Mucosa of descending colon (tissue), 3 donors: Measurements from ENCODE around the gene ATP13A1. TPM values are rescaled to one million over a fixed set of nuclear protein-coding genes. Genes with fewer than 3 reads are reported as not detected.

ENCODE experiments used
- ATAC-seq: fragments of 200-7000 bp; cut with Tn5 transposase; one replicate; pipeline ENCODE4 v1.9.1; 2020; ENCODE audit warnings: mild to moderate bottlenecking, moderate library complexity
- DNase-seq, 3 donors: peaks; one replicate each; pipeline ENCODE4 v3.0.0-alpha.2; 2020
- H3K36me3 ChIP-seq: fragments of 200-600 bp; one replicate; pipeline ENCODE4 v1.8.0; 2021; ENCODE audit warnings: low read depth, mild to moderate bottlenecking
- H3K4me1 ChIP-seq: fragments of 200-600 bp; one replicate; pipeline ENCODE4 v1.8.0; 2021; ENCODE audit warnings: low read depth, mild to moderate bottlenecking
- H3K4me3 ChIP-seq: fragments of 200-600 bp; one replicate; pipeline ENCODE4 v1.8.0; 2021; ENCODE audit warnings: mild to moderate bottlenecking
- H3K9me3 ChIP-seq: fragments of 200-600 bp; one replicate; pipeline ENCODE4 v1.8.0; 2021; ENCODE audit warnings: mild to moderate bottlenecking
- intact Hi-C, 2 donors: fragments of 100-400 bp; cut with DNase I in 1 of 2; cut with micrococcal nuclease in 1 of 2; formaldehyde crosslinking; loops; one replicate each; pipeline versions ENCODE4 v1.11.0 to v1.11.1; 2022; cut with DNase I, micrococcal nuclease
- total RNA-seq, 3 donors: library from RNA; stranded (reverse); fragmentation: NEBNext Ultra II Directional in 2 of 3; extraction: Animal tissue kit (Norgen Biotek cat#: 25700) in 2 of 3; gene quantifications; one replicate each; pipeline versions ENCODE4 v1.2.1 to v1.2.4, GENCODE V29; 2021 to 2023
- TF ChIP-seq, protein P1 (sequence below): fragments of 200-600 bp; IDR thresholded peaks from one replicate; pipeline ENCODE4 v1.8.0; 2022; ENCODE audit warnings: antibody characterized with exemption, mild to moderate bottlenecking
- donor health status: DM: no; HTN: no; CAD: no; lungs with moderate emphysema.
- donor health status: DM: no; HTN: no; CAD: no.
- donor health status: DM: no; HTN: yes; CAD: no.

ATP13A1 gene
- total RNA-seq, 3 donors from 2014 or later, result 56.1 to 71.9 (median 58.1) TPM

DNA sequence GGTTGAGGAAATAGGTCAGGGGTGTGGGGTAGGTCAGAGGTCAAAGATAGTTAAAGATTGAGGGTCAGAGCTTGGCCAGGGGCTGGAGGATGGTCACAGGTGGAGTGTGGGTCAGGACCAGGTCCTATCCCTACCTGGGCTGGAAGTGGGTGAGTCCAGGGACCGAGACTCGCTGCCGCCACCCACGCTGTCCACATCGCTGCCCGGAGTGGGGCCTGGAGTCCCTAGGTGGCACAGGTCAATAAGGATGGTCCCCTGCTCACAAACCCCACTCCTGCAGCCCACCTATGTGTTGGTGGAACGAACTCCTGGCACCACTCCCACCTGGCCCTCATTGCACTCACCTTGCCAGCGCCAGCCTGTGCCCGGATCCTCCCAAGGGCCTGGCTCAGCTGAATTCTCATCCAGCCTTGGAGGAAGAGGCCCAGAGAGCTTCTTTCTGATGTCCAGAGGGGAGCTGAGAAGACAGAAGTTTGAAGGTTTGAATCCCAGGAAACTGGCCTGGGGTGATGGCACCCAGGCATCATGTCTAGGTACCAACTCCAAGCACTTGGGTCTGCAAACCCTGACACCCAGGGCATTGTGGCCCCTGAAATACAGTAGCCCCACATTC, 26.8 kb downstream of the ATP13A1 start:
- Histone ChIP-seq H3K4me1 (no peaks in the 10 kb centered on the region), H3K9me3 (no peaks in the 10 kb centered on the region), H3K36me3 (no peaks in the 10 kb centered on the region), H3K4me3 (no peak overlapping the region)
- intact Hi-C loops, result no loop called here
- DNase-seq (no peak), ATAC-seq (no peak)
- TF ChIP-seq, protein P1, sequence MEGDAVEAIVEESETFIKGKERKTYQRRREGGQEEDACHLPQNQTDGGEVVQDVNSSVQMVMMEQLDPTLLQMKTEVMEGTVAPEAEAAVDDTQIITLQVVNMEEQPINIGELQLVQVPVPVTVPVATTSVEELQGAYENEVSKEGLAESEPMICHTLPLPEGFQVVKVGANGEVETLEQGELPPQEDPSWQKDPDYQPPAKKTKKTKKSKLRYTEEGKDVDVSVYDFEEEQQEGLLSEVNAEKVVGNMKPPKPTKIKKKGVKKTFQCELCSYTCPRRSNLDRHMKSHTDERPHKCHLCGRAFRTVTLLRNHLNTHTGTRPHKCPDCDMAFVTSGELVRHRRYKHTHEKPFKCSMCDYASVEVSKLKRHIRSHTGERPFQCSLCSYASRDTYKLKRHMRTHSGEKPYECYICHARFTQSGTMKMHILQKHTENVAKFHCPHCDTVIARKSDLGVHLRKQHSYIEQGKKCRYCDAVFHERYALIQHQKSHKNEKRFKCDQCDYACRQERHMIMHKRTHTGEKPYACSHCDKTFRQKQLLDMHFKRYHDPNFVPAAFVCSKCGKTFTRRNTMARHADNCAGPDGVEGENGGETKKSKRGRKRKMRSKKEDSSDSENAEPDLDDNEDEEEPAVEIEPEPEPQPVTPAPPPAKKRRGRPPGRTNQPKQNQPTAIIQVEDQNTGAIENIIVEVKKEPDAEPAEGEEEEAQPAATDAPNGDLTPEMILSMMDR, result no peak

DNA sequence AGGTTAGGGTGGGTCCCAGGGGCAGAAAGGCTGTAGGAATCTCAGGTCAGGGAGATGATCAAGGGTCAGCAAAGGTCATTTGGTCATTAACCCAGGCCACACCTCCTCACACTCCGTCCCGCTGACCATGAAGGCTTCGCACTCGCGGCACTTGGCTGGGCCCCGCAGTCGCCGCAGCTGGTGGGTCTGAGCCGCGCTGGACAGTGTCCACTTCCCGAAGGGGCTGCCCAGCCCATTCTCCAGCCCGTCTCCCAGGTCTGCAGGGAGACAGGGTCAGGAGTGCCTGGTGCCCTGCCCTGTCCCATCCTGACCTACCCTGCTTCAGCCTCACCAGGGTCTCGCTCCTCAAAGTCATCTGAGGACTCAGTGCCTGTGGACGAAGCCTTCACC, 28.2 kb downstream of the ATP13A1 start:
- ATAC-seq (no peak), DNase-seq (no peak)
- H3K36me3 ChIP-seq, result no peaks in the 10 kb centered on the region
- TF ChIP-seq, protein P1, result no peak
- no peaks in the 10 kb centered on the region for H3K9me3 ChIP-seq
- intact Hi-C loops, result no loop called here
- no peak overlapping the region for H3K4me3 ChIP-seq
- H3K4me1 ChIP-seq, result no peaks in the 10 kb centered on the region

DNA sequence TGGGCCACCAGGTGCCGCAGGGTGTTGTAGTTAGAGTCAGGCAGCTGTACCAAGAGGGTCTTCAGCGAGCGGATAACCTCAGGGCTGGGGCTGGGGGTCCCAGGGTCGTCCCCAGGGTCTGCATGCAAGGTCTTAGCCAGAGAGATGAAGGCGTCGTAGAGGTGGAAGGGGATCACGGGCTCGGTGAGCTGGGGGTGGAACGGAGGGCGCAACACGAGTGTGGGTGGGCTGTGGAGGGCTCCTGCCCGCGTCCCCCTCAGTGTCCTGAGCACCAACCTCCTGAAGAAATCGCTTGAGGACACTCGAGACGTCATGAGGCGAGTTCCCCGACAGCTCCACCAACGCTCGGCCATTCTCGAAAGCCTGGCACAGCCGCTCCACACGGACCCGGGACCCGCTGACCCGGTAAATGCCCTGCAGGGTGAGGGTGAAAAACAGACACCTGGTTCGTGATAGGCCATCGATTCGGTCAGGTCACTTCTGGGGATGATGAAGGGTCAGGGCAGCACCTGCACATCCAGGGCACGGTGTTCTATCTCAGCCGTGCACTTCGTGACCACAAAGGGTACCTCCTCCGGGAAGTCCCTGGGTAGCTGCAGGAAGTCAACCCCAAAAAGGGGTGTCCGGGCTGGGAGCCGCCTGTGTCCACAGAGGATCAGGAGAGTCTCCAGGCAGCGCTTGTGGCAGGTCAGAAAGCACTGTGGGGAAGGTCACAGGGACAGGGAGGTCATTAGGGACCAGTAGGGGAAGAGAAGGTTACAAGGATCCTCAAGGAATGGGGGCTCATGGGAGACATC, 28.8 kb downstream of the ATP13A1 start:
- DNase-seq (no peak), ATAC-seq (no peak)
- TF ChIP-seq, protein P1, result no peak
- Histone ChIP-seq H3K4me1 (no peaks in the 10 kb centered on the region), H3K9me3 (no peaks in the 10 kb centered on the region), H3K36me3 (no peaks in the 10 kb centered on the region), H3K4me3 (no peak overlapping the region)
- intact Hi-C loops, result no loop called here

DNA sequence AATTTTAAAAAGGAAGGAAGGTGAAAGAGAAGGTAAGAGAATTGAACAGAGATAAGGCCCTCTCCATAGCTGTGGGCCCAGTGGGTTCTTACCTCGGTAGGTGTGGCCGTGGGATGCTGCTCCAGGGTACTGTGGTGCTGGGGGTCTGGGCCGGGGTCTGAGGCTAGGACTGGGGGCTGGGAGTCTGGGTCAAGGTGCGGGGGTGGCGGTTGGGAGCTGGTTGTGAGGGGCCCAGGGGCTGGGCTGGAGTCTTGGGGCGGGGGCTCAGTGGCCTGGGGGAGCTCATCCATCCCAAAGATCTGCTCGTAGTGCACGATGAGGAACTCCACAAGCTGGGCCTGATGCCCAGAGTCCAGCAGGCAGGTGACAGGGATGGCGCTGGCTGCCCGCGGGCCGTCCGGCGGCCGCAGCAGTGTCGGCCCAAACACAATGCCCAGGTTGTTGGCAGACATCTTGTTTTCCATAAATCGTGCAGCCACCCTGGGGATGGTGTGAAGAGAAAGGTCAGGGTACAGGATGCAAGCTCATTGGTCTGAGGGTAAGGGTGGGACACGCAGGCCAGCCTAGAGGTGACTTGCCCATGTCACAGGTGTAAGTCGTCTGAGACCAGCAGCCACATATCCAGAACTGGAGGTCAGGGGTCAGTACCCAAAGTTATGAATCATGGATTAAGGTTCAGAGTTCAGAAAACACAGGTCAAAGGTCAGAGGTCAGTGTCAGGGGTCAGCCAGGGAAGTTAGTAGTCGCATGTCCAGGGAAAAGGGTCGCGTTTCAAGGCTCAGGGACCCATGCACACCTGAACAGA, 29.6 kb downstream of the ATP13A1 start:
- intact Hi-C loops, result no loop called here
- Histone ChIP-seq H3K36me3 (no peaks in the 10 kb centered on the region), H3K4me1 (no peaks in the 10 kb centered on the region), H3K9me3 (no peaks in the 10 kb centered on the region), H3K4me3 (no peak overlapping the region)
- TF ChIP-seq, protein P1, result no peak
- ATAC-seq (no peak), DNase-seq (no peak)

DNA sequence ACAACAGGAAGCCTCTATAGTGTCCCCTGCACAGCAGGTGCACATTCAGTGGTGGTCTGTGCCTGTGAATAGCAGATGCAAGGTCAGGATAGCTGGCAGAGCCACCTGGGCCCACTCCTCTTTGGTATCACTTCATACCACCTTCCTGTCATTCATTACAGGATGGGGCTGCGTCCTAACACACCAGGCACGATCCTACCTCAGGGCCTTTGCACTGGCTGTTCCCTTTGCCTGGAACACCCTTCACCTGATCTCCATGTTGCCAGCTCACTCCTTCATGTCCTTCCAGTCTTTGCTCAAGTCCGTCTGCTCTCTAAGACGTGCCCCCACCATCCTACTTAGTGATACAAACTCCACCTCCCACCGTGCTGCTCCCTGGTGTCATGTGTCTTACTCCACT, 30.8 kb downstream of the ATP13A1 start:
- no peaks in the 10 kb centered on the region for H3K4me1 ChIP-seq
- DNase-seq (no peak), ATAC-seq (no peak)
- no peak overlapping the region for H3K4me3 ChIP-seq
- H3K9me3 ChIP-seq, result no peaks in the 10 kb centered on the region
- no peaks in the 10 kb centered on the region for H3K36me3 ChIP-seq
- TF ChIP-seq, protein P1, result no peak
- intact Hi-C loops, result no loop called here
